Right ventricle myocardium inferior (tissue), 1 donor: ENCODE data around the gene USO1. TPM values are rescaled to one million over a fixed set of nuclear protein-coding genes. Genes with fewer than 3 reads are reported as not detected.

Experiments
- total RNA-seq: library from RNA; stranded (reverse); fragmentation: NEBNext Ultra II Directional; extraction: Animal tissue kit (Norgen Biotek cat#: 25700); gene quantifications from one replicate; pipeline ENCODE4 v1.2.1, GENCODE V29; 2021
- donor health status: DM: no; HTN: yes; CAD: no; lungs with severe emphysema.

USO1 gene
- total RNA-seq, 1 donor from 2014 or later, result 85.0 TPM

Other genes with a start within 250 kb of the USO1 start
- gene RCHY1, start 210.2 kb upstream of the USO1 start, total RNA-seq, result 48.9 TPM
- gene THAP6, start 210.1 kb upstream of the USO1 start, total RNA-seq, result 20.8 TPM
- not detected for gene ODAPH, start 168.5 kb upstream of the USO1 start, total RNA-seq
- gene CDKL2, start 94.0 kb upstream of the USO1 start, total RNA-seq, result 0.11 TPM
- gene G3BP2, start 51.2 kb upstream of the USO1 start, total RNA-seq, result 65.5 TPM
- gene PPEF2, start 177.9 kb downstream of the USO1 start, total RNA-seq, result not detected
- gene NAAA, start 216.4 kb downstream of the USO1 start, total RNA-seq, result 9.1 TPM